ENCODE results near the gene EPB41L4B. TPM values are rescaled to one million over a fixed set of nuclear protein-coding genes. Genes with fewer than 3 reads are reported as not detected.

Gene EPB41L4B
- polyA plus RNA-seq, 6 donors from 2014 or later = not detected

DNA sequence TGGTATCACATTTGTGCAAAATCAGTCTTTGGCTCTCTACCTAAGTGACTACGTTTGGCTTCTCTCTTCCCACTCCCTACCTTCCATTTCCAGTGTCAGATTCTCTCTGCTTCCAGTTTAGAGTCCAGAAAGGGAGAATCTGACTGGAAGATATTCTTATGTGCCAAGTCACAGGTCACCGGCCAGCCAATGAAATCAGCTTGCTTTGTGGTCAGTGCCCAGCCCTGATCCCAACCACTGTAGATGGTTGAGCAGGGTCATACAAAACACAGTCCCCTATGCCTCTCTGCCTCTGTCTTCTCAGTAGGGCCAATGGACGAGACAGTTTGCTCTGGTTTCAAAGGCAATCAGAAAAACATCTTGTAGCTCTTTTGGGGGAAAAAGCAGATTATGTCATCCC, 15.6 kb upstream of the EPB41L4B start:
- Mint-ChIP-seq H3K27me3 (peaks cover 8 to 19% (median 9%) of the 10 kb centered on the region in 3 donors), H3K9me3 (peaks cover 0 to 3% (median 0%) of the 10 kb centered on the region in 7 donors), H3K4me1 (no peaks in the 10 kb centered on the region), H3K36me3 (no peaks in the 10 kb centered on the region), H3K4me3 (no peak overlapping the region), H3K27ac (no peak overlapping the region)
- ATAC-seq (ENCODE audit: low read depth in 2 of 2) (no peak), DNase-seq (no peak)

- H3K4me1 Mint-ChIP-seq = no peaks in the 10 kb centered on the region
- DNase-seq = no peak
- ATAC-seq (ENCODE audit: low read depth in 2 of 2) = no peak
- H3K27ac Mint-ChIP-seq = no peak overlapping the region
- no peaks in the 10 kb centered on the region for H3K36me3 Mint-ChIP-seq
- peaks cover 0 to 3% (median 0%) of the 10 kb centered on the region in 7 donors for H3K9me3 Mint-ChIP-seq
- H3K4me3 Mint-ChIP-seq = no peak overlapping the region
- H3K27me3 Mint-ChIP-seq = peaks cover 8 to 24% (median 9%) of the 10 kb centered on the region in 3 donors
Observed at GRCh38 chr9:109335929-109336328, 15.1 kb upstream of the EPB41L4B start.

DNA sequence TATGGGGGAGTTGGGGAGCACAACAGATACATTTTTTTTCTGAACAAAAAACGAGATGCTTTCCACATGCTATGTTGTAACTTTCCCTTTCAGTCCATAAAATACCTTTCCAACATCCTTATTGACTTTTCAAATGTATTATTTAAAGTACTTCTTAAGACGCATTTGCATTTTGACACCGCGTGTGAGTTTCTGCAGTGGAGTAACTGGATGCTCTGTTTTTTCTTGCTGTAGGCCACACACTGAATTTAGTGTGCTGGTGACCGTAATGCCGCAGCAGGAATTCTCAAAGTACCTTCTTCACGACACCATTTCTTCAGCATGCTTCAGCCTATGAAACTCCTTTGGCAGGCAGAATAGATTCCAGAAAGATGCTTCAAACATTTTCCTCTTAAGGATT, 14.3 kb upstream of the EPB41L4B start:
- H3K27me3 Mint-ChIP-seq = peaks cover 8 to 25% (median 9%) of the 10 kb centered on the region in 3 donors
- DNase-seq = no peak
- no peak overlapping the region for H3K27ac Mint-ChIP-seq
- H3K4me3 Mint-ChIP-seq = no peak overlapping the region
- peaks cover 0 to 3% (median 0%) of the 10 kb centered on the region in 7 donors for H3K9me3 Mint-ChIP-seq
- ATAC-seq (ENCODE audit: low read depth in 2 of 2) = no peak
- H3K4me1 Mint-ChIP-seq = no peaks in the 10 kb centered on the region
- no peaks in the 10 kb centered on the region for H3K36me3 Mint-ChIP-seq

DNA sequence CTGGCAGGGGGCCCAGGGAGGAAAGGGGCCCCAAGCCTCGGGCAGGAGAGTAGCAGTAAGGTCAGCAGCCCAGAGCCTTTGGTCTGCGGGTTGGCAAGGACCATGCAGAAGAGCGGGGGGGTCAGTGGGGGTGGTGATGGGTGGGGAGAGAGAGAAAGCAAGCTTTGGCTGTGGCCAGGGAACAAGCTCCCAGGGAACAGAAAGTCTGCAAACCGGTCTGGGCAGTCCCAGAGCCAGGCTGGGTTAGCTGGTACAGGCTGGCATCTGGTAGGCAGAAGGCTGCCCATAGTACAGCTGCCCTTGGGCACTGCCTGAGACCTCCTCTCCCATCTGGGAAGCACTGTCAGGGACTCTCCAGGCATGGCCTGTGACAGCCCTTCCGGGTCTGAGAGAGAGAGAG, 10.5 kb upstream of the EPB41L4B start:
- ATAC-seq (ENCODE audit: low read depth in 2 of 2) (no peak), DNase-seq (no peak)
- Mint-ChIP-seq H3K27ac (no peak overlapping the region), H3K4me3 (no peak overlapping the region), H3K27me3 (peaks cover 15 to 47% (median 35%) of the 10 kb centered on the region in 3 donors), H3K36me3 (no peaks in the 10 kb centered on the region), H3K9me3 (peaks cover 0 to 5% (median 0%) of the 10 kb centered on the region in 7 donors), H3K4me1 (no peaks in the 10 kb centered on the region)

GRCh38 chr9:109329638-109330258, 8.9 kb upstream of the EPB41L4B start:
- Mint-ChIP-seq H3K27ac (no peak overlapping the region), H3K36me3 (no peaks in the 10 kb centered on the region), H3K4me1 (no peaks in the 10 kb centered on the region), H3K4me3 (no peak overlapping the region), H3K9me3 (peaks cover 0 to 14% (median 0%) of the 10 kb centered on the region in 7 donors), H3K27me3 (peaks cover 27 to 46% (median 39%) of the 10 kb centered on the region in 3 donors)
- DNase-seq (no peak), ATAC-seq (ENCODE audit: low read depth in 2 of 2) (no peak)

- DNase-seq (no peak), ATAC-seq (ENCODE audit: low read depth in 2 of 2) (no peak)
- Mint-ChIP-seq H3K36me3 (no peaks in the 10 kb centered on the region), H3K9me3 (peaks cover 0 to 15% (median 0%) of the 10 kb centered on the region in 7 donors), H3K27ac (peak overlapping the region in 1 of 6 donors; percentile 68), H3K27me3 (peaks cover 28 to 49% (median 43%) of the 10 kb centered on the region in 3 donors), H3K4me3 (no peak overlapping the region), H3K4me1 (no peaks in the 10 kb centered on the region)
Observed at GRCh38 chr9:109328978-109329637, 8.2 kb upstream of the EPB41L4B start.

DNA sequence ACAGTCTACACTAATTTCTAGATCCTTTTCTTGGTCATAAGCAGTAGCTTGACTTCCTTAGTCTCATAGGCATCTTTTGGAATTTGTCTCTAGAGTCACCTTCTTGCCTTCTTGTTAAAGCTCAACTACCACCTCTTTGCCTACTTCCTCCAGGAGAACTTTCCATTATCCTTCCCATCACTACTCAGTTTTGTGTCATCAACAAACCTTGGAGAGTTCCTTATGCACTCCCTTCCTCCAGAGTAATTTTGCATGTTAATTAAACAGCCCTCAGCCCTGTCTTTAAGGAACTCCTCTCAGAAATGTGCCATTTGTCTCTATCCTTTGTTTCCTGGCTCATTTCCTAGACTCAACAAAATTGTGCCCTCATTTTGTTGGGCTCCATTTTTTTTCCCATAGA, 4.2 kb upstream of the EPB41L4B start:
- Mint-ChIP-seq H3K27ac (no peak overlapping the region), H3K9me3 (peaks cover 0 to 12% (median 4%) of the 10 kb centered on the region in 7 donors), H3K27me3 (peaks cover 48 to 66% (median 65%) of the 10 kb centered on the region in 3 donors), H3K36me3 (peaks cover 0 to 12% of the 10 kb centered on the region in 2 donors), H3K4me3 (no peak overlapping the region), H3K4me1 (peaks cover 3 to 7% (median 5%) of the 10 kb centered on the region in 3 donors)
- no peak for ATAC-seq (ENCODE audit: low read depth in 2 of 2)
- DNase-seq = no peak

DNA sequence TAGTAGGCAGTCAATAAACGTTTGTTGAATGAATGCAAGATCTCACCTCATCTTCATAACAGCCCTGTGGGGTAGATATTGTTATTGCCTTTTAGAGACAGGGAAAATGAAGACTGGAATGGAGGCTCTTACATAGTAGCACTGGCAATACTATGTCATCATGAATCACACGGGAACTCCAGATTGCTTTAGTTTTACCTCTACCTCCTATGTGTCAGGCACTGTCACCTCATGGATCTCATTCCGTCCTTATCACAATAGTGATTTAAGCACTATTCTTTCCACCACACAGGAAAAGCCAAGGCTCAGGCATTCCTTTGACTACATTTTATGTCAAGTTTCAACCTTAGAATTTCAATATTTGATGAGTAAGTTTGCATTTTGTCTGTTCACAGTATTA, 2.9 kb upstream of the EPB41L4B start:
- DNase-seq (no peak), ATAC-seq (ENCODE audit: low read depth in 2 of 2) (no peak)
- H3K9me3 Mint-ChIP-seq = peaks cover 0 to 12% (median 4%) of the 10 kb centered on the region in 7 donors
- H3K4me3 Mint-ChIP-seq = no peak overlapping the region
- H3K4me1 Mint-ChIP-seq = peaks cover 5 to 7% (median 7%) of the 10 kb centered on the region in 3 donors
- H3K36me3 Mint-ChIP-seq = peaks cover 0 to 12% of the 10 kb centered on the region in 2 donors
- H3K27ac Mint-ChIP-seq = no peak overlapping the region
- peaks cover 49 to 74% (median 73%) of the 10 kb centered on the region in 3 donors for H3K27me3 Mint-ChIP-seq

DNA sequence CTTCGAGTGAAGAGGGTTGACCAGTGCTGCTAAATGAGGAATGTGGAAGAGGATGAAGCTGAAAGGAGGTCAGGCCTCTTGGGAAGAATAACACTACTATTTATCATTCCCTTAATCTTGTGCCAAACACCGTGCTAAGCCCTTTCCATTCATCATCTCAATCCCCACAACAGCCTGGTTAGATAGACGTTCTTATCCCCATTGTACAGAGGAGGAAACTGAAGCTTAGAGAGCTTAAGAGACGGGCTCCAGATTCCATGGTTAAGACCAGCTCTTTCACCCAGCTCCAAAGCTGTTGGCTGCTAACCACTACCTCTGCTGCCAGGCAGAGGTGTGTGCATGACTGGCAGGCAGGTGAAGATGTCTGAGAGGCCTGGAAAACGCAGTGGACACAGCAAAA, 868 bp upstream of the EPB41L4B start:
- peaks cover 5 to 11% (median 7%) of the 10 kb centered on the region in 3 donors for H3K4me1 Mint-ChIP-seq
- peaks cover 0 to 12% (median 4%) of the 10 kb centered on the region in 7 donors for H3K9me3 Mint-ChIP-seq
- peaks cover 66 to 75% (median 73%) of the 10 kb centered on the region in 3 donors for H3K27me3 Mint-ChIP-seq
- peak overlapping the region in 2 of 6 donors; percentile 36 to 44 for H3K27ac Mint-ChIP-seq
- H3K4me3 Mint-ChIP-seq = peak overlapping the region in 6 of 8 donors; percentile 77 to 91 (median 87)
- DNase-seq = no peak
- H3K36me3 Mint-ChIP-seq = peaks cover 0 to 12% of the 10 kb centered on the region in 2 donors
- no peak for ATAC-seq (ENCODE audit: low read depth in 2 of 2)

- Mint-ChIP-seq H3K27me3 (peaks cover 67 to 81% (median 80%) of the 10 kb centered on the region in 3 donors), H3K36me3 (peaks cover 0 to 19% of the 10 kb centered on the region in 2 donors), H3K4me3 (no peak overlapping the region), H3K4me1 (peaks cover 5 to 11% (median 7%) of the 10 kb centered on the region in 3 donors), H3K27ac (no peak overlapping the region), H3K9me3 (peaks cover 0 to 11% (median 4%) of the 10 kb centered on the region in 7 donors)
- DNase-seq = no peak
- ATAC-seq (ENCODE audit: low read depth in 2 of 2) = peak in 1 of 2 donors; percentile 4
Observed at GRCh38 chr9:109320331-109320741, 523 bp downstream of the EPB41L4B start.

GRCh38 chr9:109319626-109320241, 1.1 kb downstream of the EPB41L4B start:
- Mint-ChIP-seq H3K27me3 (peaks cover 69 to 87% (median 86%) of the 10 kb centered on the region in 3 donors), H3K36me3 (peaks cover 0 to 19% of the 10 kb centered on the region in 2 donors), H3K9me3 (peaks cover 0 to 7% (median 2%) of the 10 kb centered on the region in 7 donors), H3K4me3 (peak overlapping the region; percentile 30 to 89 (median 76)), H3K27ac (peak overlapping the region in 3 of 6 donors; percentile 61 to 94 (median 64)), H3K4me1 (peaks cover 5 to 11% (median 7%) of the 10 kb centered on the region in 3 donors)
- DNase-seq (no peak), ATAC-seq (ENCODE audit: low read depth in 2 of 2) (no peak)

- Mint-ChIP-seq H3K9me3 (peaks cover 0 to 5% (median 0%) of the 10 kb centered on the region in 7 donors), H3K4me1 (peaks cover 5 to 11% (median 7%) of the 10 kb centered on the region in 3 donors), H3K36me3 (peaks cover 0 to 19% of the 10 kb centered on the region in 2 donors), H3K27me3 (peaks cover 68 to 87% (median 85%) of the 10 kb centered on the region in 3 donors), H3K4me3 (peak overlapping the region; percentile 43 to 89 (median 76)), H3K27ac (peak overlapping the region in 3 of 6 donors; percentile 61 to 94 (median 74))
- ATAC-seq (ENCODE audit: low read depth in 2 of 2) (no peak), DNase-seq (no peak)
Observed at GRCh38 chr9:109319017-109319625, 1.7 kb downstream of the EPB41L4B start.

Measured in naive B cell (primary cell).